Activated gamma-delta T cell treated with anti-CD3 and anti-CD28 coated beads, Interleukin-2, amount 50 U/mL, for 16 hours (primary cell): ENCODE results near the gene TMEM266.

Source experiments
- DNase-seq: peaks from one replicate; pipeline ENCODE4 v3.0.0-alpha.2; 2020; ENCODE audit warnings: low read depth

The TMEM266 gene

DNA sequence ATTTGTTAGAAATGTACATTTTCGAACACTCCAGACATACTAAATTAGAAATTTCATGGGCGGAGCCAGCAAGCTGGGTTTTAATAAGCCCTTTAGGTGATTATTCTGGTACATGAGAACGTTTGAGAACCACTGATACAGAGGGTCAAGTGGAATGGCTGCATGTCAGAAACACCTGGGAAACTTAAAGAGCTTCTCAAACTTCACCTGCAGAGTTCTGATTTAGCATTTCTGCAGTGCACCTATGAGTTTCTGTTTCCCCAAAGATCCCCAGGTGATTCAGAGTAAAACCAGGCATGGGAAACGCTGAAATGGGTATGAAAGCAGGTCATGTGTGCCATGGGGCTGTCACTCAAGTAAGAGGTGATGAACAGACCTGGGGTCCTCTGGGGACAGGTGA lies 68.1 kb downstream of the TMEM266 start:
- no peak for DNase-seq

DNA sequence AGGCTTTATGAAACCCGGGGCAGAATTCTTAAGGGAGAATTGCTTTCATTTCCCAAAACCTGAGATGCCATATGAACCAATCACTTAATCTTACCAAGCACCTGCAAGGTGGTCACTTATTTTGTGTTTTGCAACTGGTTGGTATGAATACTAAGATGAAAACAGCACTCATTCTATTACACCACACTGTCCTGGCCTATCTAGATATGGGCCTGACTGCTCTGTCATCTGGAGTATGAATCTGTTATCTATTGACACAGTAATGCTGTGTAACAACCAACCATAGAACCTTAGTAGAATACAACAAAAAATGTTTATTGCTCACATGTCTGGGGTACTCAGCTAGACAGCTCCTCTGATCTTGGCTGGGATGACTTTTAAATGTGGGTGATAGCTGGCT lies 74.8 kb downstream of the TMEM266 start:
- DNase-seq: no peak

DNA sequence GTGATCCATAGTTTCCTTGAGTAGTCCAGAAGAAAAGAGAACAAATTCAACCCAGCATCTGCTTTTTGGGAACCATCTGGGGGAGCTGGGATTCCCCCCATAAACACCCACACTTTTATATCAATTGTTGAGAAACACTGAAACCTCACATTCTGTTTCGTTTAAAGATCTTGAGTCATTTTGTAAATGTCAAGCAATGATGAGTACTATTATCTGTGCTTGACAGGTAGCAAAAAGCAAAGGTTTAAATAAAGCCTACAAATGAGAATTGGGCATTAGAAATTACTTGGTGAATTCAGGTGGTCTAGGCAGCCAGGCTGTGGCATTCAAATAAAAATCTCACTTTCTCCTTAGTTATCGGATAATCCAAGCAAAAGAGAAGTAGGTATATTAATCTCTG lies 75.7 kb downstream of the TMEM266 start:
- no peak for DNase-seq

DNA sequence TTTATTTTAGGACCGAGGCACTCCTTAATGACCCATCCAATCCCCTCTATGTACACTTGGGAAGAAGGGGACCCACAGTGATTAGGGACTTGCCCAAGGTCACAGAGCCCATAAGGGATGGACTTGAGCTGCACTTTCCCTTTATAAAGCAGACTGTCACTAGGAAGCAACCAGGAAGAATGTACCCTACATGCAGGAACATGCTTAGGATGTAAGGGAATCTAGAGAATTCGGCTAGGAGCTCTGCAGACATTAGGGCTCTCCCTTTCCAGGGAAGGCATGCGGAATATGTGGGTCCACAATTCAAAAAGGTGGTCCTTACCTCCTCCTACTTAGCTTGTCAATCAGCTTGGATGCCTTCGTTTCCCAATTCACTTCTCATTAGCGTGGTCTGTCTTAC lies 78.7 kb downstream of the TMEM266 start:
- DNase-seq: no peak

DNA sequence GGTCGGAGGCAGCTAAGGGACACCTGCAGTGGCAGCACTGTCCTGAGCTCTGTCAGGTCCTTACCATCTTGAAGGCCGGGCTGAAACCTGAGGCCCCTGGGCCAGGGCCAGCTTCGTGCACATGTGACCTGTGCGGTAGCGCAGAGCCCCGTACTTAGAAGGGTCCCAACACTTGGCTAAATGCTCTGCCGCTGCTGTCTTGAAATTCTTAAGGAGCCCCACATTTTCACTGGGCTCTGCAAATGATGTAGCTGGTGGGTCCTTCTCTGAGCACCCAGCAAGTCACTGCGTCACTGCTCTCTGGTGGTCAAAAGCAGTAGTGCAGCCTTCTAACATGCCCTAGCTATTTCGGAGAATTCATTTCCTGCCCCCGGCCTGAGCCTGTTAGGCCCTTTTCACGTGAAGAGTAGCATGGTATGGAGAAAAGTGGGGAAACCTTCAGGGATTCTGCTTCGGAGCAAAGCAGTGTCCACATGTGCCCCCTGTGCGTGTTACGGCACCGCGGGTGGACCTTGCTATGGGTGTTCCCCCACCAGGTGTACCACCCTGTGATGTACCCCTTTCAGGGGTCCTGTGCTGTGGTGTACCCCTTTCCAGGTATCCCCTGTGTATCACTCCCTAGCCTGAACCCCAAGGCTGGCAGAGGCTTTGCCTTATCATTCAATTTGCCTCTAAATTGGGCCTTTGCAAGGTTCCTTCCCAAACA lies 79.7 kb downstream of the TMEM266 start:
- peak; percentile 63 for DNase-seq

DNA sequence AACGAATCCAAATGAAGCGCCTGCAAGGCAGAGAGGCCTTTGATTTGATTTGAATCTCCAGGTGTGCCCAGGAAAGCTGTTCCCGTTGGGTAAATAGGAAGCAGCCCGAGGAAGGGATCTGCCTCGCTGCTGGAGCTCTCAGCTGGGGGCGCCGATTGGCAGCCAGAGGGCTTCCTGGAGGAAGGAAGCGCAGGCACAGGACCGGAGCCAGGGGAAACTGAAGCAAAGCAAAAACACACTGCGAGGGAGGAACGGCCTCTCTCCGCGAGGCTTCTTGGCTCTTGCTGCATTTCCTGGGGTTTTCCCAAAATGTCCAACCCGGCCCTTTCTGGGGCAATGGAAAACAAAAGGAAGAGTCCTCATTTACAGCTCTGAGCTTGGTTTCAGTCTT lies 80.3 kb downstream of the TMEM266 start:
- no peak for DNase-seq

DNA sequence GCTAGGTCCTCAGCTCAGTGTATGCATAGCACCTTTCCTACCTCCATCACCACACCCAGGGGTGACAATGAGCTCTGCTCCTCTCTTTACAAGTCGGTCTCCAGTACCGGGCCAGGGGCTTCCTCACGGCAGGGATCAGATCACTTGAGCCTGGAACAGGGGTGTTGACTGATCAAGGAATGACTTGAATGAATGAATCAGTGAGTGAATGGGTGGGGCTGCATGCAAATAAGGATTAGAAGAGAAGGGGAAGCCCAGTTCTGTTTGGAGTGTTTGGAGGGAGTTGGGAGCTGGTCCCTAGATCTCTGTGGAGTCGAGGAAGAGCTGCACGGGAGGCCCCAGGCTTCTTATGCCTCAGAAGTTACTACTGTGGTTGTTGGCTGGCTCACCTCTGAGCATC lies 87.0 kb downstream of the TMEM266 start:
- DNase-seq: no peak

DNA sequence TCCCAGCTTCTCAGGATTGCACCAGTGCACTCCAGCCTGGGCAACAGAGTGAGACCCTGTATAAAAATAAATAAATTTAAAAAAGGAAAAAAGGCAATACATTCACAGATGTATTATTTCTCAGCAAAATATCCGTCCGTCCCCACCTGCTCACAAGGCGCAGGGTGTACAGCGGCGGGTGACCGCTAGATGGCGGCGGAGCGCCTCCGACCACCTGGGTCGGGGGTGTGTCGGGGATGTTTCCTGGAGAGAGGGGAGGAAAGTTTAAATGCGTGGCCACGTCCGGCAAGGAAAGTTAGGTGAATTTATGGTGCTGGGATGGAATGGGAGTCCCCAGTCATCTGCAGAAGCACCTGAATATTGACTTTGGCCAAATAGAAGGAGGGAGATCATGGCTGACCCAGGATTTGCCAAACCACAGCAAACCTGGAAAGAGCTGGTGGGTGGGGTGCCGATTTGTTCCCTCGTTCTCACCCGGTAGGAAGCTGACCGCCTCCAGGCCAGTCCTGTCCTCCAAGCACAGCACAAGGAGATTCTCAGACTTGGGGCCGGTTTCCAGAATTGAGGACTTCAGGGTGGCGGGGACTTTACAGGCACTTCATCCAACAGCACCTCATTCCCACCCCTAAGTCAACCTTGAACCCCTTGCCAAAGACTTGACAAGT lies 88.3 kb downstream of the TMEM266 start:
- peak; percentile 46 for DNase-seq

DNA sequence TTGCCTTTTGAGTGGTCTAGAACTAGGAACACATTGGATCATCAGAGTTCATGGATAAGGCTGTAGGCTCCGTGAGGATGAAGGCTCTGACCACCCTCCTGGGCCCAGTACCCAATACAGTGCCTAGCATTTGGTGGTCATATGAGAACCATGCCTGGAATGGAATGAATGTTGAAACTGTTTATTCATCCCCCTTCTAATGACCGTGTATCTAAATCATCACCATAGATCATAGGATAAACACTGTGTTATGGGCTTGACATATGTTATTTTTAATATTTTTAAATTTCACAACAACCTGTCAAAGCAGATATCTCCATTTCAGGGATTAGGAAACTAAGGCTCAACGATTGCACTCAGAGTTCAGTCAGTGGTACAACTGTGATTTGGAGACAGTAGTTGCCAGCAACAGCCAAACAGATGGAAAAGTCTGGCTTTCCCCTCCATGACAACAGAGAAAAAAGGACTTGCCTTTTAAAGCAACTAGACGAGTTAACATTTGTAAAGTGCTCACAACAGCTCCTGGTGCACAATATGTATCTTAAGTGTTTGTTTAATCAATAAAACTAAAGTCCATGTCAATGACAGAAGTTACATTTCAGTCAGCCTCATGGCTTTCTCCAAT lies 89.6 kb downstream of the TMEM266 start:
- no peak for DNase-seq

DNA sequence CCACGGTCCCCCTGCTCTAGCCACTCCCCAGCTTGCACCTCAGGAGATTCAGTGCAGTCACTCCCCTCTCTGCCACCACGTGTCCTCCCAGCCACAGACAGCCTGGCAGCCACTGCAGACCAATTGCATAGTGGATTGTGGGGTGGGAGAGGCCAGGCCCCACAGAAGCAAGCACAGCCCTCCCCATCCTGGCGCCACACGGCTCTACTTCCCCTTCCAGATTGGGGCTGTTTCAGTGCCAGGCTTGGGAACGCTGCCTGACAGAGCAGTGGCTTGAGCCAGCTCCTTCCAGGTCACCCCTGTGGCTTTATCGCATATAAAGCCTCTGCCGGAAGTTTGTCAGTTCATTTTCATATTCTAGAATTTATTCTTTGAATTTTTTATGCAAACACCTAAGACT lies 90.7 kb downstream of the TMEM266 start:
- DNase-seq: no peak

DNA sequence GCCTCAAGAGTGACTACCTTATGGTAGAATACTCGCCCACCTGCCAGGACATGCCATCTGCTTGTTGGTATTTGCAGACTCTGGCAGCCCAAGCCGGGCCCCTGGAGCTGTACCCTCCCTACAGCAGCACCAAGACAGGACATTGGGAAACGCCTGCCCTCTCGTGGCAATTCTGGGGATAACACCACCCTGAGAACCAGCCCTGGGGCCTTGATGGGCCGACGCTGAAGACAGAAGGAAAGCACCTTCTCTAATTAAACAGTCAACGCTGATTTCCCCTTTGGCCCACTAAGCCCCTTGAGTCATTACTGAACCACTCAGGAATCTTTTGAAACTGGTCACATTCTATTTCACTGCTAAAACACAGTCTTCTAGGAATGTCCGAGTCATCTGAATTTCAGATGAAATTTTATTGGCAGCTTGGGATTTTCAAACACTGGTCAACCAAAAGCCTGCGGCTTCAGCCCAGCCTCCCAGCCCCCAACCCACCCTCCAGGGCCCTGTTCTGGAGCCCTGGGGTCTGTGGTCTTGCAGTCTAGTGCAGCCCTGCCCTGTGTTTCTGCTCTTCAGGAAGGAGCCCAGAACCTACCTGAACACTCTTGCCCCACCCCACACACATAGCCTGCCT lies 91.3 kb downstream of the TMEM266 start:
- peak; percentile 61 for DNase-seq

DNA sequence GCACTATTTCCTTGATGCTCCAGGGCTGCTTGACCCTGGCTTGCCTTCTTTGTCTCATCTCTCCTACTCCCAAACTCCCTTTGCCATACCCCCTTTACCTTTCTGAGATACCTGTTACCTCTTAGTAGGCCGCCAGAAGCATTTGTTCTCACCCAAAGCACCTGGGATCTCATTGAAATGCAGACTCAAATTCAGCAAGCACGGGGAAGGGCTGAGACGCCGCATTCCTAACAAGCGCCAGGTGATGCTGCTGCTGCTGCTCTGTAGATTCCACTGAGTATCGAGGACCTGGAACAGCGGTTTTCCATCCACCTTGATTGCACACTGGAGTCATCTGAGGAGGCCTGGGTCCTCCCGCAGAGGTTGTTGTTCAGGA lies 91.8 kb downstream of the TMEM266 start:
- no peak for DNase-seq

DNA sequence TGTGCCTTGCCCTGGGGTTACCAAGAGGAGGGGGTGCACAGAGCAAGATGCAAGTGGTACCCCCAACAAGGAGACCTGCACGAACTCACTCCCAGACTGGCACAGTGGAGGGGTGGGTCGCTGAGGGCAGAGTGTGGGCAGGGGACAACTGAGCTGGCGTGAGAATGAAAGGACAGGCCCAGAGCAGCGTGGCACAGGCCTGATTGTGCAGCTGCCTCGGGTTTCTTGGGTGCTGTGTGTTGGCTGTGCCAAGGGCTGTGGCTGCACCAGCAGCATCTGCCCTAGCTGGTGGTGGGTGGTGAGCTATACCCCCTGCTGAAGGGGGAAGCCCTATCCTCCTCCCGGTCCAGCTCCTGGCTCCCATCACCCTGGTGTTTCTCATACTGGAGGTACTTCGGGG lies 92.4 kb downstream of the TMEM266 start:
- DNase-seq: no peak

DNA sequence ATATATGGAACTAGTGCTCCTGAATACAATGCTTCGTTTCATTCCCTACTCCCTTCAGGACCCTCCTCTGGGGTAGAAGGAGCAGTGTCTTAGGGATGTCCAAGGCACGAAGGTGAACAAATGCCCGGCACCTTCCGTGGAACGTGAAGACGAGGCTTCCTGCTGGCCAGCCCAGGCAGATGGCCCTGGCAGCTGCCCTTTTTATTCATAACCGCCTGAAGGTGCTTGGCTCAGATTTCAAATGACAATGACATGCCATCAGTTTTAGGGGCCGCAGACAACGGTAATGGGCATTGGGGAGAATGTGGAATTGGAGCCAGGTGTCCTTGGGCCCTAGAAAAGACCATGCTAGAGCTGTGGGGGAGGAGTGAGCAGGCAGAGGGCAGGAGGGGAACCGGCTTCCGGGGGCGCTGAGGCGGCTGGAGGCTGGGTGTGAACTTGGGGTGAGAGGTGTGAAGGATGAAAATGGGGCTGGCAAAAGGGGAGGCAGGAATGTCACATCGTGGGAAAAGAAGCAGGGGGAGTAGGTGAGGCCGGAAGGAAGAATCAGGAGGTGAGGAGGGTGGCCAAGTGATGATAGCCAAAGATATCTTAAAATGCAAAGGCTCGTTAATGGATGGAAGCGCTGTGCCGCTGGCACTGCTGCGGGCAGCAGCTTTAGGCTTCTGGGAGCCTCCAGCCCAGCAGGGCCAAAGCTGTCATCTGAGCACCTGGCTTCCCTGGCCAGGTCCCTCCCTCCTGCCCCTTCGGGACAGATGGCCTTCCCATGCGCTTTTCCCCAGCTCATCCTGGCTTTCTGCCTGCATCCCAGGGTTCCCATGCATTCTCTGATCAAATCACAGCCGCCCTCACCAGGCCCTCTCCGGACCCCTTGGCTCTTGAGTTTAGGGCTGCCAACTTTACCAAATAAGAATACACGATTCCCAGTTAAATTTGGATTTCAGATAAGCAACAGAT lies 93.7 kb downstream of the TMEM266 start:
- DNase-seq: no peak

DNA sequence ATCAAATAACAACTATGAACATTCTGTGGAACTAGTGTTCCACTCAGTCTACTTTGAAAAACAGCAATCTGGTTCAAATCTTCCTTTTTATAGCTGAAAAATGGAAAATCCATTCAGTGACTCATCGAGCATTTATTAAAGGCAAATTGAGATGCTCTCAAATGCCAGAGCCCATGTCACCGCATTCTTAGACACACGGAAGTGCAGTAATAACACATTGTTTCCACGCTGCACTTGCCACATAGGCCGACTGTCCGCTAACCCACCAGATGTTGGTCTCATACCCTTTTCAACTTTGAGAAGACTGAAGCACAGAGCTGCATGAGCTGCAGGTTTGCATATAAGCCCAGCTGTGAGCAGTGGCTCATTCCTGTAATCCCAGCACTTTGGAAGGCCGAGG lies 95.9 kb downstream of the TMEM266 start:
- DNase-seq: no peak

DNA sequence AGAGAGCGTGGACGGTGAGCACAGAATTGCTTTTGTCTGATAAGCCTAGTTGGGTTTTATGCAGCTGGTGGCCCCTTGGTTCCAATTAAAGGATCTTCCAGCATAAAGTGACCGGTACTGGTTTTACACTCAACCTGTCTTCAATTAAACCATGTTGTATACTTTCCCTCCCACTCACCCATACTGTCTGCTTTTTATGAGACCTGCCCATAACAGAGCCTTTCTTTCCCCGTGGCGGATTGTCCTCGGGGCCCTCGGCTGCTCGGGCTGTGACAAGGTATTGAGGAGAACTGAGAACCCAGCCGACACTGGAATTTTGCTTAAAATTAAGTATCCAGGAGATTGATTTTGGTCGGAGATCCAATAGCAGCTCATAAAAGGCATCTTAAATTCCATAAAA lies 98.4 kb downstream of the TMEM266 start:
- DNase-seq: no peak

DNA sequence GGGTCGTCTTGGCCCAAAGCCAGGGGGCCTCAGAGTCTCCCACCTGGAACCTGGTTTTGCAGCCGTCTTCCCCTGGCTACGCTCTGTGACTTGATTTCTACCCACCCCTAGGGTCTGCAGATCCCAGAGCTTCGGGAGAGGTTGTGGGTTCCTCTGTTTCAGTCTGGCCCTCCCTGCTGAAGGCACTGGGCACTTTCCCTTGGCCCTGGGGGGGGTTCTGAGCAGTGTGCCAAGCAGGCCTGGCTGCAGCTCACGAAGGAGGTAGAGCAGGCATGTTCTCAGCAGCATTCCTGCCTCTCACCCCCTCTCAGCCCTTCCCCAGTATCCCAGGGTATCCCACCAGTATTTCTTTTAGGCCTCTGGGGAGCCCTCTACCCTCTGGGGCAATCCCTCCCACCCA lies 99.0 kb downstream of the TMEM266 start:
- no peak for DNase-seq

DNA sequence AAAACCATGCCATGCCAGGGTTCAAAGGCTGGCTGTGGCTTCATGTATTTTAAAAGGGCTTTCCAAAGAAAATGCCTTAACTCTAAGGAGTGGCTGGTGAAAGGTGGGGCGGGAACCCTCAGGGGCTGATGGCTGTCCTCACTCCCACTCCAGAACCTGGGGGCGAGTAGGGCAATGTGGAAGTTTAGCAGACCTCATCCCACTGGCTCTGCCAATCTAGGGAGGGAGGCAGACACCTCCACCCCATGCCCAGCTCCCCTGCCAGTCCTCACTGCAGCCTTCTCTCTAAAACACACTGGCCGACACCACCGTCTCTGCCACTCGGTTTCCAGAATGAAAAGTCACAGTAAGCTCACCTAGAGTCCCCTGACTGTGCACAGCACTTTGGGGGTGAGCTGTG lies 99.5 kb downstream of the TMEM266 start:
- DNase-seq: no peak

DNA sequence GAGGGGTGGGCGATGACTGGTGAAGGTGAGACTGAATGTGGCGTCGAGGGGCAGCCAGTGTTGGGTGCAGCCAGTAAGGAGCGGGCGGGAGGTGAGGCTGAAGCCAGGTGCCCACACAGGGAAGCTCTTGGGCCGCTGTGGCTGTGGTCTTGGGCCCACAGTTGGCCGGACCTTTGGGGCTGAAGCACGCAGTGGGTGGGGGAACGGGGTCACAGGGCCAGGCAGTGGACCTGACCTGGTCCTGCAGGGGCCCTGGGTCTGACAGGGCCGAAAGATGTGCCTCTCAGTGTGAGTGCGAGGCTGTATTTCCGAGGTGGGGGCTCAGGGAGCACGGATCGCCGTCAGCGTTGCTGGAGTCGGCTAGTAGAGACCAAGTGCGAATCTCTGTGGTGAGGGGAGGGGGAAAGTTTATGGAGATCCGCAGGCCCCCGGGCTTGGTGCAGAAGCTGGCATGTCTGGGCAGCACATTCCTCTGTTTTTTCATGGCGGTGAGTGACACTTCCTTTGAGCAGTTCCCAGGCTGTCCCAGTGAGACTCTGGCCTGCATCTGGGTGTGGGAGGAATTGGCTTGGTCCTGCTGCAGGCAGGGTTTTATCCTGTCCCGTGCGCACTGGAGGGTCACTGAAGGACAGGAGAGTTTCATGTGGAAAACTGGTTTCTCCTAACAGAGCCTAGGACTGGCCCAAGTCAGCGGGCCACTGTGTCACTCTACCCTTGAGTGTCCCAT lies 100.8 kb downstream of the TMEM266 start:
- no peak for DNase-seq

DNA sequence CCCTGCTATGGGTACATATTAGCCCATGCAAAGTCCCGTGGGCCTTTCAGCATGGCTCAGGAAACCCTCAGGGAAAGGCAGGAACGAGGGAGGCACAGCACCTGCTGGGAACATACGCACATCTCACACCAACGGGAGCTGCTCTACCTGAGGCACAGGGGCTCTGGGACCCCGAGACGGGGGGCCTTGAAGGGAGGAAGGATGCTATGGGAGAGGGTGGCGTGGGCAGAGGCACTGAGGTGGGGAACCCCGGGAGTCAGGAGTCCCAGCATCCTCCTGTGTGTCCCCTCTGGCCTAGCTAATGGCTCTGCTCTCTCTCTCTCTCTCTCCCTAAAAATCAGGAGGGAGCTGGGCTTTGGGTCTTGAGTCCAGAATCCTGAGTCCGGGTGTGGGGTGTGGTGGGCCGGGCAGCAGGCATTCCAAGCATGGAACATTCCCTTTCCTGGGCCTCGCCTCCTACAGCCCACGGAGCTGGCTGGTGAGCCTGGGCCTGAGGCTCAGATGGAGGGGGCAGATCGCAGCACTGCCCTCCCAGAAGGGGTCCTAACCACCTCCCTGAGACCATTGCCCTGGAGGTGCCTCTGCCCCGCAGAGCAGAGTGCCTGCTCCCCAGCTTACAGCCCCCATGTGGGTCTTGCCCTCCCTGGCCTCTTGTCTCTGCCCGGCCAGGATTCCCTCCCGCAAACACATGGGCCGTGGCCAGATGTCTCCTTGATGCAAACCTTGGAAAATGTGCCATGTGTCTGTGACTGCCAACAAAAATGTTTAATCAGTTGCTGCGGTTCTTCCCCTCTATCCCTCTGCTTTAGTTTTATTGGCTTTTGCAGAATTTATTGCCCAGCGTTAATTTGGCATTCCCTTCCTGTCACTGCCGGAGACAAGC lies 101.6 kb downstream of the TMEM266 start:
- no peak for DNase-seq
